ENCODE results near the gene AMIGO1. TPM values are rescaled to one million over a fixed set of nuclear protein-coding genes. Genes with fewer than 3 reads are reported as not detected.

AMIGO1 gene
- total RNA-seq, 2 donors from 2014 or later = 11.0 to 15.1 TPM

DNA sequence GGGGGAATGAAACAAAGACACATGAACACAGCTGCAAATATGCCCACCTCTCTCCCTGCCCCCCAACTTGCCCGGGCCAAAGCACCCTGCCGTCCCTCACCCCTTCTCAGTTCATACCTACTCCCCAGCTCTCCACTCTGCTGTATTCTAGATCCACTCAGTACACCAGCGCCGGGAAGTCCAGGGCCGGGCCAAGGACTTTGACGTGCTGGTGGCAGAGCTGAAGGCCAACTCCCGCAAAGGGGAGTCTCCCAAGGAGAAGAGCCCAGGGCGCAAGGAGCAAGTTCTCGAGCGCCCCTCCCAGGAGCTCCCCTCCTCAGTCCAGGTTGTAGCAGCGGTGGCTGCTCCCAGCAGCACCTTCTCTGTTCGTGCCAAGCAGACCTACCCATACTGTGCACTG, 20.8 kb downstream of the AMIGO1 start:
- no peak for DNase-seq (ENCODE audit: low spot score)
- Histone ChIP-seq H3K4me1 (peaks cover 0 to 20% of the 10 kb centered on the region in 2 donors), H3K36me3 (peaks cover 5% of the 10 kb centered on the region), H3K27me3 (no peaks in the 10 kb centered on the region), H3K9me3 (no peaks in the 10 kb centered on the region), H3K4me3 (no peak overlapping the region), H3K27ac (no peak overlapping the region)
- TF ChIP-seq, protein P1, sequence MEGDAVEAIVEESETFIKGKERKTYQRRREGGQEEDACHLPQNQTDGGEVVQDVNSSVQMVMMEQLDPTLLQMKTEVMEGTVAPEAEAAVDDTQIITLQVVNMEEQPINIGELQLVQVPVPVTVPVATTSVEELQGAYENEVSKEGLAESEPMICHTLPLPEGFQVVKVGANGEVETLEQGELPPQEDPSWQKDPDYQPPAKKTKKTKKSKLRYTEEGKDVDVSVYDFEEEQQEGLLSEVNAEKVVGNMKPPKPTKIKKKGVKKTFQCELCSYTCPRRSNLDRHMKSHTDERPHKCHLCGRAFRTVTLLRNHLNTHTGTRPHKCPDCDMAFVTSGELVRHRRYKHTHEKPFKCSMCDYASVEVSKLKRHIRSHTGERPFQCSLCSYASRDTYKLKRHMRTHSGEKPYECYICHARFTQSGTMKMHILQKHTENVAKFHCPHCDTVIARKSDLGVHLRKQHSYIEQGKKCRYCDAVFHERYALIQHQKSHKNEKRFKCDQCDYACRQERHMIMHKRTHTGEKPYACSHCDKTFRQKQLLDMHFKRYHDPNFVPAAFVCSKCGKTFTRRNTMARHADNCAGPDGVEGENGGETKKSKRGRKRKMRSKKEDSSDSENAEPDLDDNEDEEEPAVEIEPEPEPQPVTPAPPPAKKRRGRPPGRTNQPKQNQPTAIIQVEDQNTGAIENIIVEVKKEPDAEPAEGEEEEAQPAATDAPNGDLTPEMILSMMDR (IDR thresholded peaks at IDR 0.05) = no peak

GRCh38 chr1:109488201-109488600, 21.3 kb downstream of the AMIGO1 start:
- TF ChIP-seq, protein P1 (IDR thresholded peaks at IDR 0.05) = no peak
- Histone ChIP-seq H3K4me1 (peaks cover 0 to 18% of the 10 kb centered on the region in 2 donors), H3K9me3 (no peaks in the 10 kb centered on the region), H3K27me3 (no peaks in the 10 kb centered on the region), H3K4me3 (no peak overlapping the region), H3K36me3 (peaks cover 5% of the 10 kb centered on the region), H3K27ac (no peak overlapping the region)
- no peak for DNase-seq (ENCODE audit: low spot score)

GRCh38 chr1:109487261-109487660, 22.3 kb downstream of the AMIGO1 start:
- no peak for DNase-seq (ENCODE audit: low spot score)
- TF ChIP-seq, protein P1 (IDR thresholded peaks at IDR 0.05) = no peak
- no peak overlapping the region for H3K4me3 ChIP-seq
- peaks cover 0 to 22% of the 10 kb centered on the region in 2 donors for H3K4me1 ChIP-seq
- no peaks in the 10 kb centered on the region for H3K9me3 ChIP-seq
- H3K27ac ChIP-seq = no peak overlapping the region
- no peaks in the 10 kb centered on the region for H3K27me3 ChIP-seq
- H3K36me3 ChIP-seq = peaks cover 5% of the 10 kb centered on the region

GRCh38 chr1:109485001-109485400, 24.5 kb downstream of the AMIGO1 start:
- peak overlapping the region in 1 of 2 donors; percentile 70 for H3K4me3 ChIP-seq
- no peaks in the 10 kb centered on the region for H3K27me3 ChIP-seq
- H3K4me1 ChIP-seq = peaks cover 0 to 18% of the 10 kb centered on the region in 2 donors
- TF ChIP-seq, protein P1 (IDR thresholded peaks at IDR 0.05) = no peak
- H3K9me3 ChIP-seq = no peaks in the 10 kb centered on the region
- H3K36me3 ChIP-seq = peaks cover 5% of the 10 kb centered on the region
- H3K27ac ChIP-seq = no peak overlapping the region
- no peak for DNase-seq (ENCODE audit: low spot score)

GRCh38 chr1:109484519-109484975, 25.0 kb downstream of the AMIGO1 start:
- Histone ChIP-seq H3K27me3 (no peaks in the 10 kb centered on the region), H3K36me3 (peaks cover 5% of the 10 kb centered on the region), H3K4me3 (peak overlapping the region; percentile 70 to 78), H3K4me1 (peaks cover 0 to 18% of the 10 kb centered on the region in 2 donors), H3K9me3 (no peaks in the 10 kb centered on the region), H3K27ac (peak overlapping the region; percentile 86 to 92)
- no peak for DNase-seq (ENCODE audit: low spot score)
- TF ChIP-seq, protein P1 (IDR thresholded peaks at IDR 0.05) = no peak
